ENCODE results near the gene SSX2. TPM values are rescaled to one million over a fixed set of nuclear protein-coding genes. Genes with fewer than 3 reads are reported as not detected.

Gene SSX2
- polyA plus RNA-seq, 3 donors: not detected

Small RNA genes lying within 50 kb of the gene (small RNA-seq; reads per million reads assigned to genes)
- gene AC244505.3 (ENCODE audit: insufficient read length, low read depth) (not detected), gene AC244505.5 (ENCODE audit: insufficient read length, low read depth) (not detected), gene AL450023.3 (ENCODE audit: insufficient read length, low read depth) (not detected), gene RNA5SP504 (ENCODE audit: insufficient read length, low read depth) (not detected)

Other genes starting within 250 kb of the SSX2 start
- not detected for gene XAGE1A, start 211.4 kb downstream of the SSX2 start, polyA plus RNA-seq
- gene XAGE1B, start 190.1 kb downstream of the SSX2 start, polyA plus RNA-seq: not detected
- not detected for gene SSX7, start 52.3 kb downstream of the SSX2 start, polyA plus RNA-seq
- gene SSX2B, start 44.1 kb upstream of the SSX2 start, polyA plus RNA-seq: not detected
- not detected for gene SPANXN5, start 90.2 kb upstream of the SSX2 start, polyA plus RNA-seq
- gene XAGE5, start 104.1 kb upstream of the SSX2 start, polyA plus RNA-seq: not detected
- not detected for gene XAGE3, start 160.9 kb upstream of the SSX2 start, polyA plus RNA-seq
- 100 to 1,000 TPM in 1 of 3 donors, 10 to 100 TPM in 1, 1 to 10 TPM in 1; 9.4 to 150 (median 10.9) TPM for gene FAM156B, start 190.2 kb upstream of the SSX2 start, polyA plus RNA-seq

All from CD14-positive monocyte (primary cell).